Muscle layer of colon (tissue), 2 donors: ENCODE measurements around the gene ACCS.

ENCODE experiments used
- H3K27ac ChIP-seq: one replicate; pipeline ENCODE4 v1.7.0; 2013; ENCODE audit warnings: low read depth, mild to moderate bottlenecking, low read length, moderate library complexity
- H3K27me3 ChIP-seq, 2 donors: one replicate each; pipeline ENCODE4 v1.7.0; 2013; ENCODE audit warnings: low read length in 2 of 2, mild to moderate bottlenecking in 2 of 2; ENCODE audit not compliant: insufficient read depth in 2 of 2, control insufficient read depth in 1 of 2
- H3K36me3 ChIP-seq: one replicate; pipeline ENCODE4 v1.7.0; 2013; ENCODE audit warnings: mild to moderate bottlenecking, low read length; ENCODE audit not compliant: insufficient read depth
- H3K4me1 ChIP-seq: one replicate; pipeline ENCODE4 v1.7.0; 2013; ENCODE audit warnings: mild to moderate bottlenecking, low read length; ENCODE audit not compliant: insufficient read depth
- H3K4me3 ChIP-seq, 2 donors: one replicate each; pipeline ENCODE4 v1.7.0; 2013; ENCODE audit warnings: low read length in 2 of 2, low read depth in 1 of 2, mild to moderate bottlenecking in 1 of 2, moderate library complexity in 1 of 2
- H3K9ac ChIP-seq: one replicate; pipeline ENCODE4 v1.7.0; 2013; ENCODE audit warnings: low read length
- H3K9me3 ChIP-seq: one replicate; pipeline ENCODE4 v1.7.0; 2013; ENCODE audit warnings: mild to moderate bottlenecking, low read length
- donor health status: abdominal sarcoma.
- donor health status: Adenocarcinoma of cecum.

ACCS gene

GRCh38 chr11:44095506-44096359, 29.7 kb downstream of the ACCS start, which contains the start of gene EXT2:
TSS of gene EXT2 (plus strand) at chr11:44095678. CDS start at chr11:44107713, 12,035 bp downstream.
- no peaks in the 10 kb centered on the region for H3K36me3 ChIP-seq
- H3K27ac ChIP-seq = peak within 1 kb of the TSS; percentile 82
- peaks cover 18% of the 10 kb centered on the region for H3K4me1 ChIP-seq
- peak within 1 kb of the TSS; percentile 72 to 89 for H3K4me3 ChIP-seq
- H3K27me3 ChIP-seq = no peaks in the 10 kb centered on the region
- H3K9ac ChIP-seq = peak within 1 kb of the TSS; percentile 59
- no peaks in the 10 kb centered on the region for H3K9me3 ChIP-seq

GRCh38 chr11:44096360-44097185, 30.5 kb downstream of the ACCS start:
- no peaks in the 10 kb centered on the region for H3K27me3 ChIP-seq
- peak overlapping the region; percentile 82 for H3K27ac ChIP-seq
- H3K9me3 ChIP-seq = no peaks in the 10 kb centered on the region
- H3K9ac ChIP-seq = peak overlapping the region; percentile 59
- peak overlapping the region; percentile 72 to 89 for H3K4me3 ChIP-seq
- peaks cover 18% of the 10 kb centered on the region for H3K4me1 ChIP-seq
- H3K36me3 ChIP-seq = no peaks in the 10 kb centered on the region

GRCh38 chr11:44097821-44098220, 31.8 kb downstream of the ACCS start:
- Histone ChIP-seq H3K27ac (no peak overlapping the region), H3K27me3 (no peaks in the 10 kb centered on the region), H3K9me3 (no peaks in the 10 kb centered on the region), H3K4me3 (no peak overlapping the region), H3K36me3 (no peaks in the 10 kb centered on the region), H3K4me1 (peaks cover 18% of the 10 kb centered on the region), H3K9ac (no peak overlapping the region)

- no peaks in the 10 kb centered on the region for H3K9me3 ChIP-seq
- no peak overlapping the region for H3K9ac ChIP-seq
- H3K27me3 ChIP-seq = no peaks in the 10 kb centered on the region
- H3K4me3 ChIP-seq = no peak overlapping the region
- H3K4me1 ChIP-seq = peaks cover 8% of the 10 kb centered on the region
- H3K36me3 ChIP-seq = no peaks in the 10 kb centered on the region
- no peak overlapping the region for H3K27ac ChIP-seq
Measured at GRCh38 chr11:44101098-44101497, 35.0 kb downstream of the ACCS start.

GRCh38 chr11:44104481-44105294, 38.6 kb downstream of the ACCS start:
- H3K9ac ChIP-seq = no peak overlapping the region
- no peaks in the 10 kb centered on the region for H3K4me1 ChIP-seq
- no peaks in the 10 kb centered on the region for H3K27me3 ChIP-seq
- H3K27ac ChIP-seq = no peak overlapping the region
- H3K4me3 ChIP-seq = no peak overlapping the region
- no peaks in the 10 kb centered on the region for H3K9me3 ChIP-seq
- H3K36me3 ChIP-seq = peaks cover 15% of the 10 kb centered on the region

- H3K9me3 ChIP-seq = no peaks in the 10 kb centered on the region
- no peak overlapping the region for H3K4me3 ChIP-seq
- H3K4me1 ChIP-seq = no peaks in the 10 kb centered on the region
- H3K36me3 ChIP-seq = peaks cover 25% of the 10 kb centered on the region
- H3K27ac ChIP-seq = no peak overlapping the region
- no peak overlapping the region for H3K9ac ChIP-seq
- H3K27me3 ChIP-seq = no peaks in the 10 kb centered on the region
Measured at GRCh38 chr11:44108260-44108659, 42.2 kb downstream of the ACCS start.

GRCh38 chr11:44110231-44110679, 44.2 kb downstream of the ACCS start:
- Histone ChIP-seq H3K27me3 (no peaks in the 10 kb centered on the region), H3K36me3 (peaks cover 39% of the 10 kb centered on the region), H3K4me3 (no peak overlapping the region), H3K9ac (no peak overlapping the region), H3K9me3 (no peaks in the 10 kb centered on the region), H3K4me1 (no peaks in the 10 kb centered on the region), H3K27ac (no peak overlapping the region)

GRCh38 chr11:44112091-44112821, 46.2 kb downstream of the ACCS start:
- no peaks in the 10 kb centered on the region for H3K9me3 ChIP-seq
- no peaks in the 10 kb centered on the region for H3K4me1 ChIP-seq
- peaks cover 46% of the 10 kb centered on the region for H3K36me3 ChIP-seq
- no peak overlapping the region for H3K9ac ChIP-seq
- H3K27ac ChIP-seq = no peak overlapping the region
- no peak overlapping the region for H3K4me3 ChIP-seq
- H3K27me3 ChIP-seq = no peaks in the 10 kb centered on the region

GRCh38 chr11:44113018-44113417, 46.9 kb downstream of the ACCS start:
- Histone ChIP-seq H3K9ac (no peak overlapping the region), H3K4me3 (no peak overlapping the region), H3K27me3 (no peaks in the 10 kb centered on the region), H3K36me3 (peaks cover 50% of the 10 kb centered on the region), H3K27ac (no peak overlapping the region), H3K4me1 (no peaks in the 10 kb centered on the region), H3K9me3 (no peaks in the 10 kb centered on the region)

GRCh38 chr11:44113572-44113971, 47.5 kb downstream of the ACCS start:
- H3K9ac ChIP-seq = no peak overlapping the region
- H3K27me3 ChIP-seq = no peaks in the 10 kb centered on the region
- H3K27ac ChIP-seq = no peak overlapping the region
- H3K36me3 ChIP-seq = peaks cover 46% of the 10 kb centered on the region
- H3K4me1 ChIP-seq = no peaks in the 10 kb centered on the region
- H3K4me3 ChIP-seq = no peak overlapping the region
- no peaks in the 10 kb centered on the region for H3K9me3 ChIP-seq
